GM23338 (cell line): ENCODE measurements around the gene NPHP4.

ENCODE experiments used
- CREB1 ChIP-seq: fragments of 250-450 bp; sonication (Bioruptor Pico); IDR thresholded peaks from 2 replicates; pipeline ENCODE4 v1.5.0; 2020; ENCODE audit warnings: low read depth, mild to moderate bottlenecking, moderate library complexity
- CTCF ChIP-seq, 2 experiments: fragments of 200-600 bp in 1 of 2; sonication (generic) in 1 of 2; conservative IDR thresholded peaks; 2 replicates each; pipeline versions ENCODE4 v1.5.1 to v1.6.1; 2016 to 2017; ENCODE audit warnings: antibody characterized with exemption in 2 of 2, low read depth in 2 of 2, mild to moderate bottlenecking in 2 of 2, moderate library complexity in 1 of 2
- ETS1 ChIP-seq: IDR thresholded peaks from 2 replicates; pipeline ENCODE4 v1.6.1; 2016; ENCODE audit warnings: antibody characterized with exemption
- EZH2 ChIP-seq: fragments of 200-600 bp; sonication (generic); IDR thresholded peaks from one replicate; pipeline ENCODE4 v1.8.0; 2017; ENCODE audit warnings: antibody characterized with exemption, mild to moderate bottlenecking, low read depth; ENCODE audit not compliant: unreplicated experiment
- EZH2phosphoT487 ChIP-seq: fragments of 200-600 bp; sonication (generic); IDR thresholded peaks from one replicate; pipeline ENCODE4 v1.8.1; 2018; ENCODE audit warnings: antibody characterized with exemption; ENCODE audit not compliant: unreplicated experiment
- JUNB ChIP-seq: IDR thresholded peaks from one replicate; pipeline ENCODE4 v1.6.1; 2016; ENCODE audit warnings: antibody characterized with exemption; ENCODE audit not compliant: unreplicated experiment
- POLR2AphosphoS5 ChIP-seq: IDR thresholded peaks from 2 replicates; pipeline ENCODE4 v1.6.1; 2016; ENCODE audit warnings: antibody characterized with exemption, low read depth
- REST ChIP-seq: IDR thresholded peaks from one replicate; pipeline ENCODE4 v1.6.1; 2018; ENCODE audit warnings: antibody characterized with exemption; ENCODE audit not compliant: unreplicated experiment
- ZNF114 ChIP-seq: fragments of 250-450 bp; sonication (Bioruptor Pico); IDR thresholded peaks from 2 replicates; pipeline ENCODE4 v1.5.0; 2020; ENCODE audit warnings: mild to moderate bottlenecking, moderate library complexity
- ZNF331 ChIP-seq: fragments of 250-450 bp; sonication (Bioruptor Pico); IDR thresholded peaks from 2 replicates; pipeline ENCODE4 v1.5.0; 2020; ENCODE audit warnings: low read depth, mild to moderate bottlenecking, moderate library complexity
- ZNF462 ChIP-seq: fragments of 250-450 bp; sonication (Bioruptor Pico); IDR thresholded peaks from 2 replicates; pipeline ENCODE4 v1.5.0; 2020; ENCODE audit warnings: mild to moderate bottlenecking, moderate library complexity

- TF ChIP-seq CTCF (conservative IDR thresholded peaks at IDR 0.05; ENCODE audit: low read depth in 2 of 2) (no peak), EZH2 (no peak), JUNB (no peak), EZH2phosphoT487 (no peak), ZNF331 (CRISPR knock-in tag) (no peak), REST (no peak), POLR2AphosphoS5 (no peak), ZNF114 (CRISPR knock-in tag) (no peak), CREB1 (CRISPR knock-in tag) (no peak), ETS1 (no peak), ZNF462 (CRISPR knock-in tag) (no peak)
Observed at GRCh38 chr1:5880630-5881405, 111.4 kb downstream of the NPHP4 start.
